Caco-2 (cell line): ENCODE data around the gene ARFIP1. TPM values are rescaled to one million over a fixed set of nuclear protein-coding genes. Genes with fewer than 3 reads are reported as not detected.

Source experiments
- BruUV-seq: library from RNA; stranded (reverse); fragments of 400-500 nt; replicated peaks from 2 replicates; lab custom pipeline; 2021; lab: Mats Ljungman, UMichigan
- CTCF ChIA-PET: fragments of 300-600 bp; sonication (Branson Sonifier 250); formaldehyde crosslinking; loops from one replicate; lab custom pipeline; 2022; ENCODE audit warnings: antibody characterized with exemption; lab: Charles Lee
- POLR2A ChIA-PET: fragments of 300-600 bp; sonication (Branson Sonifier 250); formaldehyde crosslinking; loops from one replicate; lab custom pipeline; 2022; ENCODE audit warnings: antibody characterized with exemption; lab: Charles Lee
- DNase-seq, 2 experiments: peaks; one replicate each; pipeline versions ENCODE4 v3.0.0 to v3.0.0-alpha.2; 2020 to 2022
- H3K27me3 ChIP-seq: replicated peaks from 2 replicates; pipeline ENCODE4 v1.6.0; 2011; ENCODE audit warnings: low read length; ENCODE audit not compliant: control insufficient read depth, insufficient read depth
- H3K36me3 ChIP-seq: 2 replicates; pipeline ENCODE4 v1.5.1; 2011; ENCODE audit warnings: low read length; ENCODE audit not compliant: control insufficient read depth, insufficient read depth
- H3K4me1 ChIP-seq: fragments of 250-450 bp; sonication (Bioruptor Pico); 2 replicates; pipeline ENCODE4 v1.5.1; 2020; ENCODE audit warnings: mild to moderate bottlenecking
- H3K4me3 ChIP-seq: 2 replicates; pipeline ENCODE4 v1.5.1; 2011; ENCODE audit warnings: low read depth, mild to moderate bottlenecking, control low read depth, low read length
- H3K9me3 ChIP-seq: fragments of 250-450 bp; sonication (Bioruptor Pico); 2 replicates; pipeline ENCODE4 v1.5.1; 2020; ENCODE audit warnings: mild to moderate bottlenecking, moderate library complexity
- H3K27ac Mint-ChIP-seq: one replicate; pipeline ENCODE4 v1.8.0; 2022; ENCODE audit warnings: mixed read lengths; ENCODE audit not compliant: unreplicated experiment
- H3K27me3 Mint-ChIP-seq: one replicate; pipeline ENCODE4 v1.8.0; 2022; ENCODE audit warnings: mixed read lengths; ENCODE audit not compliant: insufficient read depth, unreplicated experiment
- H3K36me3 Mint-ChIP-seq: one replicate; pipeline ENCODE4 v1.8.0; 2022; ENCODE audit warnings: mild to moderate bottlenecking, mixed read lengths; ENCODE audit not compliant: insufficient read depth, unreplicated experiment
- H3K4me1 Mint-ChIP-seq: one replicate; pipeline ENCODE4 v1.8.0; 2022; ENCODE audit warnings: low read depth, mixed read lengths; ENCODE audit not compliant: unreplicated experiment
- H3K4me3 Mint-ChIP-seq: one replicate; pipeline ENCODE4 v1.8.0; 2022; ENCODE audit warnings: mild to moderate bottlenecking, moderate library complexity, mixed read lengths; ENCODE audit not compliant: unreplicated experiment
- H3K9me3 Mint-ChIP-seq: one replicate; pipeline ENCODE4 v1.8.0; 2022; ENCODE audit warnings: mixed read lengths; ENCODE audit not compliant: unreplicated experiment
- intact Hi-C: fragments of 100-400 bp; cut with micrococcal nuclease; formaldehyde crosslinking; loops from one replicate; pipeline ENCODE4 v1.10.0; 2022; ENCODE audit not compliant: unreplicated experiment
- total RNA-seq: library from RNA; stranded (reverse); gene quantifications from 2 replicates; pipeline ENCODE4 v1.2.3, GENCODE V29; 2022
- TF ChIP-seq, protein P1 (sequence below), 2 experiments: fragments of 200-600 bp in 1 of 2; IDR thresholded peaks; 1 replicate in 1 of 2; 2 replicates in 1 of 2; pipeline versions ENCODE4 v1.5.1 to v1.8.0; 2011 to 2022; ENCODE audit warnings: antibody characterized with exemption in 1 of 2, control low read depth in 1 of 2, inconsistent platforms in 1 of 2, low read depth in 1 of 2, low read length in 1 of 2, mild to moderate bottlenecking in 1 of 2, moderate library complexity in 1 of 2; ENCODE audit not compliant: insufficient read depth in 1 of 2, severe bottlenecking in 1 of 2, unreplicated experiment in 1 of 2

Gene ARFIP1
- total RNA-seq, 1 experiment from 2014 or later = 31.9 TPM

DNA sequence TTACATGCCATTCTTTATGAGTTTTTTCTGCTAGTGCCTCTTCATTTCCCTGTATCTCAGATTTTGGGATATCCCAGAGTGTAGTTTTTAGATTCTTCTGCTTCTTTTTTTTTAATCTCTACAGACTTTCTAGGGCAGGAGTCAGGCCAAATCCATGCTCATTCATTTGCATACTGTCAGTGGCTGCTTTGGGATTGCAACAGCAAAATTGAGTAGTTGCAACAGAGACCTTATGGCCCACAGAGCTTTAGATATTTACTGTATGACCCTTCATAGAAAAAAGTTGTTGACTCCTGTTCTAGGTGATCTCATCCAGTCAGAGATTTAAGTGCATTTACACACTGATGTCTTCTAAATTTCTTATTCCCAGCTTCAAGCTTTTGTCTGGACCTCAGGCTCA, 35.3 kb downstream of the ARFIP1 start:
- Mint-ChIP-seq H3K4me3 (no peak overlapping the region), H3K36me3 (peaks cover 23% of the 10 kb centered on the region), H3K9me3 (no peaks in the 10 kb centered on the region), H3K4me1 (peaks cover 16% of the 10 kb centered on the region), H3K27ac (no peak overlapping the region), H3K27me3 (no peaks in the 10 kb centered on the region)
- DNase-seq = no peak
- Histone ChIP-seq H3K27me3 (no peaks in the 10 kb centered on the region), H3K4me1 (no peaks in the 10 kb centered on the region), H3K36me3 (no peaks in the 10 kb centered on the region; the same call in 1 of the 2 replicates), H3K9me3 (no peaks in the 10 kb centered on the region; the same call in 1 of the 2 replicates), H3K4me3 (no peak overlapping the region)
- TF ChIP-seq, protein P1, sequence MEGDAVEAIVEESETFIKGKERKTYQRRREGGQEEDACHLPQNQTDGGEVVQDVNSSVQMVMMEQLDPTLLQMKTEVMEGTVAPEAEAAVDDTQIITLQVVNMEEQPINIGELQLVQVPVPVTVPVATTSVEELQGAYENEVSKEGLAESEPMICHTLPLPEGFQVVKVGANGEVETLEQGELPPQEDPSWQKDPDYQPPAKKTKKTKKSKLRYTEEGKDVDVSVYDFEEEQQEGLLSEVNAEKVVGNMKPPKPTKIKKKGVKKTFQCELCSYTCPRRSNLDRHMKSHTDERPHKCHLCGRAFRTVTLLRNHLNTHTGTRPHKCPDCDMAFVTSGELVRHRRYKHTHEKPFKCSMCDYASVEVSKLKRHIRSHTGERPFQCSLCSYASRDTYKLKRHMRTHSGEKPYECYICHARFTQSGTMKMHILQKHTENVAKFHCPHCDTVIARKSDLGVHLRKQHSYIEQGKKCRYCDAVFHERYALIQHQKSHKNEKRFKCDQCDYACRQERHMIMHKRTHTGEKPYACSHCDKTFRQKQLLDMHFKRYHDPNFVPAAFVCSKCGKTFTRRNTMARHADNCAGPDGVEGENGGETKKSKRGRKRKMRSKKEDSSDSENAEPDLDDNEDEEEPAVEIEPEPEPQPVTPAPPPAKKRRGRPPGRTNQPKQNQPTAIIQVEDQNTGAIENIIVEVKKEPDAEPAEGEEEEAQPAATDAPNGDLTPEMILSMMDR (IDR thresholded peaks at IDR 0.05; ENCODE audit: insufficient read depth in 1 of 2, low read depth in 1 of 2, low read length in 1 of 2, severe bottlenecking in 1 of 2, unreplicated experiment in 1 of 2) = no peak
- CTCF ChIA-PET = no interaction called here
- intact Hi-C loops = no loop called here
- no TSS peak for BruUV-seq
- POLR2A ChIA-PET = no interaction called here

DNA sequence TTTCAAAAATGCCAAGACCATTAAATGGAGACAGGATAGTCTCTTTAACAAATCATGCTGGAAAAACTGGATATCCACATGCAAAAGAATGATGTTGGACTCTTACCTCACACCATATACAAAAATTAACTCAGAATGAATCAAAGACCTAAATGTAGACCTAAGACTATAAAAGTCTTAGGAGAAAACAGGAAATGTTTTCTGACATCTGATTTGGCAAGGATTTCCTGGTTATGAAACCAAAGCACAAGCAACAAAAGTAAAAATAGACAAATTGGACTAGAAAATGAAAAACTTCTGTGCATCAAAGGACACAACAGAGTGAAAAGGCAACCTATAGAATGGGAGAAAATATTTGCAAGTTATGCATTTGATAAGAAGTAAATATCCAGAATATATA, 37.6 kb downstream of the ARFIP1 start:
- Mint-ChIP-seq H3K4me3 (no peak overlapping the region), H3K36me3 (peaks cover 30% of the 10 kb centered on the region), H3K9me3 (no peaks in the 10 kb centered on the region), H3K4me1 (peaks cover 10% of the 10 kb centered on the region), H3K27me3 (no peaks in the 10 kb centered on the region), H3K27ac (no peak overlapping the region)
- TF ChIP-seq, protein P1 (IDR thresholded peaks at IDR 0.05; ENCODE audit: insufficient read depth in 1 of 2, low read depth in 1 of 2, low read length in 1 of 2, severe bottlenecking in 1 of 2, unreplicated experiment in 1 of 2) = no peak
- H3K9me3 ChIP-seq = peaks cover 3% of the 10 kb centered on the region; the same call in 1 of the 2 replicates
- ChIA-PET CTCF (no interaction called here), POLR2A (no interaction called here)
- no peaks in the 10 kb centered on the region for H3K27me3 ChIP-seq
- no peaks in the 10 kb centered on the region for H3K4me1 ChIP-seq
- intact Hi-C loops = no loop called here
- H3K36me3 ChIP-seq = no peaks in the 10 kb centered on the region; the same call in 1 of the 2 replicates
- DNase-seq = no peak
- H3K4me3 ChIP-seq = no peak overlapping the region
- no TSS peak for BruUV-seq

DNA sequence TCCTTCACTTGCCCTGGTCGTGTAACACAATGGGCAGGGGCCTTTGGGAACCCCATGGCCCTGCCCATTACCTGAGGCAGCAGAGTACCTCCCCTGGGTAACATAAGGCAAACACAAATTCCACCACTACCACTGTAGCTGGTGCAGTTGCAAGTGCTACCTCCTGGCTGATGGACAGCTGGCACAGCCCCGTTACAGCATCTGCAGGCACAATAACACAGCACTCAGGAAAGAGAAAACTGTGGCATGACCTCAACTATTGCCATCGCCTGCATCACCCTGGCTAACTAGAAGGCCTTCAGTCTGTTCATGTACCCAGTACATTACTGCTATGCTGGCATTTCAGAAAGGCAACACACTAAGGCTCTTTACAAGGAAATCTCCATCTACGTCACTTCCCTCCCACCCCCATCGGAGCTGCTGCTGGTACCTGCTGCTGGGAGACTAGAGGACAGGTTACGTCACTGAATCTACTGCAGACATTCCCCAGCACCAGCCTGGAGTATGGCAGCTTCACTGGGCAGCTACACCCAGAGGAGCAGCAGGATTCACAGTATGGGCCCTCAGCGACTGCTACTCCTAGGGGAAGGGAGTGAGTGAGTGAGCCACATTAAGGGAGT, 39.4 kb downstream of the ARFIP1 start:
- no peak overlapping the region for H3K4me3 ChIP-seq
- DNase-seq = no peak
- TF ChIP-seq, protein P1 (IDR thresholded peaks at IDR 0.05; ENCODE audit: insufficient read depth in 1 of 2, low read depth in 1 of 2, low read length in 1 of 2, severe bottlenecking in 1 of 2, unreplicated experiment in 1 of 2) = no peak
- ChIA-PET POLR2A (no interaction called here), CTCF (no interaction called here)
- no peaks in the 10 kb centered on the region; the same call in 1 of the 2 replicates for H3K36me3 ChIP-seq
- Mint-ChIP-seq H3K9me3 (no peaks in the 10 kb centered on the region), H3K27me3 (no peaks in the 10 kb centered on the region), H3K4me1 (peaks cover 10% of the 10 kb centered on the region), H3K36me3 (peaks cover 29% of the 10 kb centered on the region), H3K4me3 (no peak overlapping the region), H3K27ac (no peak overlapping the region)
- intact Hi-C loops = no loop called here
- H3K27me3 ChIP-seq = no peaks in the 10 kb centered on the region
- no TSS peak for BruUV-seq
- peaks cover 3% of the 10 kb centered on the region; the same call in 1 of the 2 replicates for H3K9me3 ChIP-seq
- H3K4me1 ChIP-seq = no peaks in the 10 kb centered on the region
